GM13976 (cell line): ENCODE measurements around the gene TMEM168.
A peak's percentile ranks its signal among the peaks of the same experiment; 100 is the strongest.

Source experiments
- DNase-seq: peaks from one replicate; pipeline ENCODE4 v3.0.0; 2012; ENCODE audit warnings: low spot score
- in situ Hi-C: fragments of 300-500 bp; cut with MboI; formaldehyde crosslinking; loops from one replicate; pipeline ENCODE4 v1.12.0; 2022; ENCODE audit warnings: low sequenced_read_pairs, mixed read lengths, inconsistent platforms; ENCODE audit not compliant: unreplicated experiment
- TF ChIP-seq, protein P1 (sequence below): IDR thresholded peaks from 2 replicates; pipeline ENCODE4 v1.5.1; 2012; ENCODE audit warnings: borderline replicate concordance, mild to moderate bottlenecking; ENCODE audit not compliant: insufficient read depth; ENCODE audit errors: extremely low read depth, missing control alignments, control extremely low read depth

Gene TMEM168

DNA sequence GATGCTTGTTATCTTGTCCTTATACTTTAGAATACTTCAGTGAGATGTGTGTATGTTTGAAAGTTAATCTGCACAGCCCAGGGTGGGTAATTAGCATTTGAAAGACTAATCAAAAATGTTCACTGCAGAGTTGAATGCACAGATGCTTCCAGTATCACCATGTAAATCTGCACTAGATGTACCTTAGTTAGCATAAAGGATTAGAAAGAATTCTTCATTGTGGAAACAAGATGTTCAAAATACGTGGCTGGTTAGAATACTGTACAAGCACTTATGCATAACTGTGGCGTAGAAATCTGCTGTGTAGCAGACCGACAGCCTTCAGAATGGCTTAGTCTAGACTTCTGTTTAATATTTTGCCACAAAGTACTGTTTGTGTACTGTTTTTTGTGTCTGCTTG, 2.2 kb upstream of the TMEM168 start:
- DNase-seq: no peak
- in situ Hi-C loops: no loop called here
- TF ChIP-seq, protein P1, sequence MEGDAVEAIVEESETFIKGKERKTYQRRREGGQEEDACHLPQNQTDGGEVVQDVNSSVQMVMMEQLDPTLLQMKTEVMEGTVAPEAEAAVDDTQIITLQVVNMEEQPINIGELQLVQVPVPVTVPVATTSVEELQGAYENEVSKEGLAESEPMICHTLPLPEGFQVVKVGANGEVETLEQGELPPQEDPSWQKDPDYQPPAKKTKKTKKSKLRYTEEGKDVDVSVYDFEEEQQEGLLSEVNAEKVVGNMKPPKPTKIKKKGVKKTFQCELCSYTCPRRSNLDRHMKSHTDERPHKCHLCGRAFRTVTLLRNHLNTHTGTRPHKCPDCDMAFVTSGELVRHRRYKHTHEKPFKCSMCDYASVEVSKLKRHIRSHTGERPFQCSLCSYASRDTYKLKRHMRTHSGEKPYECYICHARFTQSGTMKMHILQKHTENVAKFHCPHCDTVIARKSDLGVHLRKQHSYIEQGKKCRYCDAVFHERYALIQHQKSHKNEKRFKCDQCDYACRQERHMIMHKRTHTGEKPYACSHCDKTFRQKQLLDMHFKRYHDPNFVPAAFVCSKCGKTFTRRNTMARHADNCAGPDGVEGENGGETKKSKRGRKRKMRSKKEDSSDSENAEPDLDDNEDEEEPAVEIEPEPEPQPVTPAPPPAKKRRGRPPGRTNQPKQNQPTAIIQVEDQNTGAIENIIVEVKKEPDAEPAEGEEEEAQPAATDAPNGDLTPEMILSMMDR: no peak

DNA sequence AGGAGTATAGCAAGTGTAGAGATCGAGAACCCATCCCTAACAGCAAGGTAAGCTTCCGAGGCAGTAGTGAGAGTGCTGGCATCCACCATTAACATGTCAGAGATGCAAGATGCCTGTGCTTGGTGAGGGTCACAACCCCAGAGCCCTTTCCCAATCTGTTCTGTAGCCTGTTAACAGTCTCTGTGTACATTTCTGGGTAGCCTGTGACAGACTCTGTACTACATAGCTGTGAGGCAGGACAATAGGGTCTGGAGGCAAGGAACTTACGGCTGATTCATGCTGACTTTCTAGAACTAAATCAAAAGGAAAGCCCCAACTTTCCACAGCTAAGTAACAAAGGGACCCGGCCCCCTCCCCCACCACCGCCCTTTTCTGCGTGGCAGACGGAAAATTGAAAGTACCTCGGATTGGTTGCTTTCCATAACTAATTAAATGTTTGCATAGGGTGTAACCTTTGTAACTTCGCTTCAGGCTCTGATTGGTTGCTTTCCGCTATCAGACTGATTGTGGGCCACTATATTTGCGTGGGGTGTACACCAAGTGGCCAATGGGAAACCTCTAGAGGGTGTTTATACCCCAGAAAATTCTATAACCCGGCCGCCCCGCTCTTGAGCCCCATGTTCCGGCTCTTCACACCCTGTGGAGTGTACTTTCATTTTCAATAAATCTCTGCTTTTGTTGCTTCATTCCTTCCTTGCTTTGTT, 1.4 kb upstream of the TMEM168 start:
- in situ Hi-C loops: no loop called here
- no peak for DNase-seq
- TF ChIP-seq, protein P1: no peak

DNA sequence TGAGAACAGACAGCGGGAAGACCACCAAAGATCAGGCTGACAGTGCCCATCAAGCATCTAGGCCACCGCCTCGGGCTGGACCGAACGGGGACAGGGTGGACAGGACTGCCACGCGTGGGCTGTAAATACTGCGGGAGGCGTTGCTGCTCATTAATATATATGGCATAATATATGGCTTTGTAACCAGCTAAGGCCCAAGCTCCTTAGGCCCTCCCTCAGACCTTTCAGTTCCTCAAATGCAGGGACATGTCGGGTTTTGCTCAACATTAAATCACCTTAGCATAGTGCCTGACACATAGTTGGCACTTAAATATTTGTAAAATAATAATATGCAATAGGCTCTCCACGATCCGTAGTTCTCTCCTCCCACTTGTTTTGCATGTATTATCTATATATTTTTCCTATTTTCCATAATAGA, 402 bp upstream of the TMEM168 start:
- peak; percentile 71 for DNase-seq
- in situ Hi-C loops: no loop called here
- TF ChIP-seq, protein P1: no peak

DNA sequence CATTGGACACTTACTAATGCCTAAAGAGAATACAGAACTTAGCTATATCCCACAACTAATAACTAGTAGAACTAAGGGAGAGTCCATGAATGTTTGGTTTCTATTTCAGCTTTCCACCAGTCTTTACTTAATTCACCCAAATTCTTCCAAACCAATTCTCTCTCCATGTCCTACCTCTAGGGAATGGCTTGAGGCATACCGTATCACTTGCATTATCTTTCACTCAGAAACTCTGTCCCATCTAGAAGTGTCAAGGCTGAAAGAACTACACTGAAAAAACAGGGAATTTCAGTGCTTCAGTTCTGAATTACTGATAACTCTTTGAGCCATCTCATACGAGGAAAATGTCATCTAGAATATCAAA, 758 bp downstream of the TMEM168 start:
- DNase-seq: peak; percentile 12
- TF ChIP-seq, protein P1: no peak
- in situ Hi-C loops: no loop called here

DNA sequence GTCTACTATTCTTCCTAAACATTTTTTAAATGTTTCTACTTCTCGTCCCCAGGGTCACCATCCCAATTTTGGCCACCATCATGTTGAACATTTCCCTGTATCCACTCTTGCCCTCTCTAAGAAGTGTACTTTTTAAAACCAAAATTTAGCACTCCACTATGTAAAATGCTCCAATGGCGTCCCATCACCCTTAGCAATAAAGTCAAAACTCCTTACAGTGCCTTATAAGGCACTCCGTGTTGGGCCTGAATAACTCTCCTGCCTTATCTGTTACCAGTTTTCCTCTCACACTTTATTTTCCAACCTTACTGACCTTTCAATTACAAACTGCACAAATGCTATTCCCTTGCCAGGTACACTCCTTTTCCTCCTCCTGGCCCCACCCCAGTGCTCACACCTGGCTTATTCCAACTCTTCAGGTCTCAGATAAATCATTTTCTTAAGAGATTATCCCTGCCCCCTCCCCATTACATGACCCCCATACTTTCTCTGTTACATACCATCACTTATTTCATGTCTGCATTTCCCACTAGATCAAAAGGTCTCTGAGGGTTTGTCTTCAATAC, 1.3 kb downstream of the TMEM168 start:
- in situ Hi-C loops: no loop called here
- no peak for DNase-seq

DNA sequence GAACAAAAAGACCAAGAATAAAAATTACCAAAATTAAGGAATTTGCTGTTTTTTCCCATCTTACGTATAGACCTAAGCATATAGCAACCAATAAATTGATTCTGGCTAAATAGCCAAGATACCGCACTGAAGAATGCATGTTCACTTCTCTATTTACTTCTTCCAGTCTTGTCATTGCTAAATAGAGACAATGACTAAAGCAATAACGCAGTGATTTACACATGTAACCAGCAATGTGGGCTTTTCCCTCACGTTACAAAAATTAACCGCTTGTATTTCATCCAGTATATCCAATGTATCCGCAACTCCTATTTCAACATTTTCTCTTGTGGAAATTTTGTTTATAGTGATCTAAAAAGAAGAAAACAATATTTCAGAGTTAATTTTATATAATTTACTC, 5.6 kb downstream of the TMEM168 start:
- DNase-seq: no peak
- TF ChIP-seq, protein P1: no peak
- in situ Hi-C loops: no loop called here

More for the DNA sequence above, 1.3 kb downstream of the TMEM168 start:
- TF ChIP-seq, protein P1: no peak
